TTC549 (cell line): ENCODE measurements around the gene DNM3.
A peak's percentile ranks its signal among the peaks of the same experiment; 100 is the strongest.
"Not testable (repeated sequence)": the region's sequence is repeated elsewhere in the genome, so short reads cannot be mapped to it uniquely, and the experiment has no call there.

Experiments
- FAIRE-seq: peaks from 2 replicates; lab custom pipeline; 2012; peaks lifted over from hg19 to GRCh38; lab: Jason Lieb, UNC

Gene DNM3

GRCh38 chr1:172041102-172041501, 199.8 kb downstream of the DNM3 start:
- FAIRE-seq = no peak

GRCh38 chr1:172041742-172042141, 200.4 kb downstream of the DNM3 start:
- FAIRE-seq = peak; percentile 94

GRCh38 chr1:172043900-172044299, 202.6 kb downstream of the DNM3 start:
- FAIRE-seq = no peak

- no peak for FAIRE-seq
Measured at GRCh38 chr1:172051898-172052297, 210.6 kb downstream of the DNM3 start.

- FAIRE-seq = no peak
Measured at GRCh38 chr1:172054172-172054571, 212.9 kb downstream of the DNM3 start.

GRCh38 chr1:172055816-172056419, 214.6 kb downstream of the DNM3 start:
- FAIRE-seq = not testable (repeated sequence)

GRCh38 chr1:172068334-172068733, 227.0 kb downstream of the DNM3 start:
- no peak for FAIRE-seq

GRCh38 chr1:172069051-172069450, 227.8 kb downstream of the DNM3 start:
- FAIRE-seq = no peak

GRCh38 chr1:172069534-172069933, 228.2 kb downstream of the DNM3 start:
- FAIRE-seq = no peak

GRCh38 chr1:172070055-172070454, 228.8 kb downstream of the DNM3 start:
- peak; percentile 92 for FAIRE-seq

GRCh38 chr1:172071746-172072145, 230.4 kb downstream of the DNM3 start:
- no peak for FAIRE-seq

- FAIRE-seq = not testable (repeated sequence)
Measured at GRCh38 chr1:172079859-172080258, 238.6 kb downstream of the DNM3 start.

- FAIRE-seq = peak; percentile 34
Measured at GRCh38 chr1:172083191-172083590, 241.9 kb downstream of the DNM3 start.

- no peak for FAIRE-seq
Measured at GRCh38 chr1:172084876-172085275, 243.6 kb downstream of the DNM3 start.

- no peak for FAIRE-seq
Measured at GRCh38 chr1:172085317-172085716, 244.0 kb downstream of the DNM3 start.

GRCh38 chr1:172086137-172086536, 244.8 kb downstream of the DNM3 start:
- FAIRE-seq = no peak

GRCh38 chr1:172088256-172088655, 247.0 kb downstream of the DNM3 start:
- FAIRE-seq = no peak

GRCh38 chr1:172089768-172090510, 248.6 kb downstream of the DNM3 start:
- FAIRE-seq = peak; percentile 94

GRCh38 chr1:172090511-172090817, 249.2 kb downstream of the DNM3 start:
- FAIRE-seq = no peak

GRCh38 chr1:172095846-172096245, 254.5 kb downstream of the DNM3 start:
- FAIRE-seq = no peak

- FAIRE-seq = no peak
Measured at GRCh38 chr1:172105230-172105629, 263.9 kb downstream of the DNM3 start.

- FAIRE-seq = no peak
Measured at GRCh38 chr1:172107316-172107975, 266.1 kb downstream of the DNM3 start.

- no peak for FAIRE-seq
Measured at GRCh38 chr1:172108161-172108893, 267.0 kb downstream of the DNM3 start.
